AG10803 (cell line): ENCODE data around the gene ZNF439.
"Not testable (repeated sequence)": the region's sequence is repeated elsewhere in the genome, so short reads cannot be mapped to it uniquely, and the experiment has no call there.

Experiments
- DNase-seq: peaks from one replicate; pipeline ENCODE4 v3.0.0; 2010; ENCODE audit warnings: low read depth
- H3K4me3 ChIP-seq: 2 replicates; pipeline ENCODE4 v1.5.1; 2011; ENCODE audit warnings: mild to moderate bottlenecking, low read length, control low read depth
- CTCF ChIP-seq: conservative IDR thresholded peaks from 2 replicates; pipeline ENCODE4 v1.5.1; 2011; ENCODE audit warnings: mild to moderate bottlenecking, low read length, control low read depth, inconsistent platforms

ZNF439 gene

GRCh38 chr19:11821474-11822109, 26.9 kb upstream of the ZNF439 start:
- no peak overlapping the region for H3K4me3 ChIP-seq
- no peak for TF ChIP-seq CTCF
- DNase-seq = peak; percentile 32

GRCh38 chr19:11828957-11829876, 19.3 kb upstream of the ZNF439 start:
- DNase-seq, H3K4me3 ChIP-seq: not testable (repeated sequence)

- H3K4me3 ChIP-seq = no peak overlapping the region
- no peak for DNase-seq
- TF ChIP-seq CTCF = no peak
Observed at GRCh38 chr19:11832253-11832912, 16.1 kb upstream of the ZNF439 start.

- no peak overlapping the region for H3K4me3 ChIP-seq
- no peak for DNase-seq
- TF ChIP-seq CTCF = no peak
Observed at GRCh38 chr19:11833541-11833940, 15.0 kb upstream of the ZNF439 start.

GRCh38 chr19:11835626-11836066, 12.9 kb upstream of the ZNF439 start:
- DNase-seq, H3K4me3 ChIP-seq: not testable (repeated sequence)

GRCh38 chr19:11843722-11844121, 4.8 kb upstream of the ZNF439 start:
- peak; percentile 3 for DNase-seq
- TF ChIP-seq CTCF = no peak
- no peak overlapping the region for H3K4me3 ChIP-seq

- DNase-seq, H3K4me3 ChIP-seq: not testable (repeated sequence)
Observed at GRCh38 chr19:11847615-11848014, 911 bp upstream of the ZNF439 start.

- no peak for TF ChIP-seq CTCF
- peak overlapping the region; percentile 81 for H3K4me3 ChIP-seq
- no peak for DNase-seq
Observed at GRCh38 chr19:11848200-11848593, 329 bp upstream of the ZNF439 start.

GRCh38 chr19:11850289-11850688, 1.8 kb downstream of the ZNF439 start:
- H3K4me3 ChIP-seq, DNase-seq: not testable (repeated sequence)
